Keratinocyte (primary cell): ENCODE results near the gene VPS37C.

ENCODE experiments used
- CTCF ChIP-seq, 3 experiments: IDR thresholded peaks in 1 of 3; conservative IDR thresholded peaks in 1 of 3; optimal IDR thresholded peaks in 1 of 3; 2 replicates in 2 of 3; 3 replicates in 1 of 3; pipeline versions ENCODE3 to v1.5.1; 2011; ENCODE audit warnings: low read length in 3 of 3, mild to moderate bottlenecking in 3 of 3, moderate library complexity in 2 of 3, control low read depth in 1 of 3, inconsistent platforms in 1 of 3; ENCODE audit not compliant: insufficient read depth in 2 of 3; ENCODE audit errors: extremely low read depth in 1 of 3
- EZH2 ChIP-seq: IDR thresholded peaks from one replicate; pipeline ENCODE4 v1.6.1; 2012; ENCODE audit warnings: inconsistent platforms, mild to moderate bottlenecking, low read length, moderate library complexity

DNA sequence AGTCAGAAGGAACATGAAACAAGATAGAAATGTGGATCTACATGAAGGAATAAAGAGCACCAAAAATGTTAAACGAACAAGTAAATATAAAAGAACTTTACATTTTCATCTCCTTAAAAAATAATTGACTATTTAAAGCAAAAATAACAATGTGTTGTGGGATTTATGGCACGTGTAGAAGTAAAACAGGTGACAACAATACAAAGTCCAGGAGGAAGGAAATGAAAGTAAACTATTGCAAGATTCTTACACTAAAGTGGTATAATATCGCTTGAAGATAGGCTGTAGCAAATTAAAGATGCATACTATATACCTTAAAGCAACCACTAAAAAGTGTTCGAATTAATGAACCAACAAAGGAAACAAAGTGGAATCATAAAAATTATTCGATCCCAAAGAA, 5.5 kb downstream of the VPS37C start:
- TF ChIP-seq CTCF (optimal IDR thresholded peaks at IDR 0.05 in 1 of 3, IDR thresholded peaks at IDR 0.05 in 1 of 3, conservative IDR thresholded peaks at IDR 0.05 in 1 of 3; ENCODE audit: extremely low read depth in 1 of 3, insufficient read depth in 2 of 3, low read length in 3 of 3) (no peak), EZH2 (no peak)
